GM23248 (cell line): ENCODE data around the gene GSTM1.

Experiments
- EZH2 ChIP-seq: fragments of 200-600 bp; sonication (generic); IDR thresholded peaks from 2 replicates; pipeline ENCODE4 v1.6.1; 2018; ENCODE audit warnings: antibody characterized with exemption, mild to moderate bottlenecking; ENCODE audit not compliant: insufficient read depth, poor library complexity, severe bottlenecking
- EZH2phosphoT487 ChIP-seq: fragments of 200-600 bp; sonication (generic); IDR thresholded peaks from 2 replicates; pipeline ENCODE4 v1.6.1; 2018; ENCODE audit warnings: antibody characterized with exemption, moderate library complexity, mild to moderate bottlenecking, low read depth; ENCODE audit not compliant: insufficient read depth

DNA sequence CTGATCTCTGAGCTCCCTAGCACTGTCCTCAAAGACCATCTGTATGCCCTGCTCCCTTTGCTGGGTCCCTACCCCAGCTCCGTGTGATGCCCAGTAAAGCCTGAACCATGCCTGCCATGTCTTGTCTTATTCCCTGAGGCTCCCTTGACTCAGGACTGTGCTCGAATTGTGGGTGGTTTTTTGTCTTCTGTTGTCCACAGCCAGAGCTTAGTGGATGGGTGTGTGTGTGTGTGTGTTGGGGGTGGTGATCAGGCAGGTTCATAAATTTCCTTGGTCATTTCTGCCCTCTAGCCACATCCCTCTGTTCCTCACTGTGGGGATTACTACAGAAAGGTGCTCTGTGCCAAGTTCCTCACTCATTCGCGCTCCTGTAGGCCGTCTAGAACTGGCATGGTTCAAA lies 30.1 kb downstream of the GSTM1 start:
- no peak for TF ChIP-seq EZH2phosphoT487
- TF ChIP-seq EZH2: no peak
